Suprapubic skin (tissue), 4 donors: ENCODE data around the gene RASSF8. TPM values are rescaled to one million over a fixed set of nuclear protein-coding genes. Genes with fewer than 3 reads are reported as not detected.

ENCODE experiments used
- DNase-seq, 2 donors: peaks; one replicate each; pipeline ENCODE4 v3.0.0-alpha.2; 2019; ENCODE audit warnings: low spot score in 2 of 2
- H3K27ac ChIP-seq: fragments of 200-600 bp; sonication (generic); one replicate; pipeline ENCODE4 v1.5.1; 2019
- H3K27me3 ChIP-seq: fragments of 200-600 bp; sonication (generic); one replicate; pipeline ENCODE4 v1.5.1; 2019
- H3K36me3 ChIP-seq: fragments of 200-600 bp; sonication (generic); one replicate; pipeline ENCODE4 v1.5.1; 2019
- H3K4me1 ChIP-seq: fragments of 200-600 bp; sonication (generic); one replicate; pipeline ENCODE4 v1.5.1; 2019
- H3K4me3 ChIP-seq: fragments of 200-600 bp; sonication (generic); one replicate; pipeline ENCODE4 v1.5.1; 2019; ENCODE audit warnings: mild to moderate bottlenecking
- H3K9me3 ChIP-seq: fragments of 200-600 bp; sonication (generic); one replicate; pipeline ENCODE4 v1.5.1; 2019
- EP300 ChIP-seq: sonication (generic); formaldehyde crosslinking; IDR thresholded peaks from one replicate; pipeline ENCODE4 v1.6.1; 2017; ENCODE audit warnings: antibody characterized with exemption
- POLR2A ChIP-seq, 2 donors: fragments of 450-650 bp; IDR thresholded peaks; one replicate each; pipeline ENCODE4 v1.6.1; 2017; ENCODE audit warnings: antibody characterized with exemption in 2 of 2, mild to moderate bottlenecking in 2 of 2, moderate library complexity in 2 of 2
- POLR2AphosphoS5 ChIP-seq, 3 donors: sonication (generic); formaldehyde crosslinking; IDR thresholded peaks; one replicate each; pipeline ENCODE4 v1.6.1; 2017; ENCODE audit warnings: antibody characterized with exemption in 3 of 3
- WGBS: methylation state at CpG from one replicate; pipeline ENCODE4 v1.1.5; 2018; 5-methylcytosine and 5-hydroxymethylcytosine counted together
- total RNA-seq, 4 donors: library from RNA; depleted of rRNA; stranded (reverse); fragments of >200 nt; gene quantifications; one replicate each; pipeline ENCODE4 v1.1.0, GENCODE V29; 2016
- TF ChIP-seq, protein P1 (sequence below), 2 donors: fragments of 200-600 bp in 1 of 2; fragments of 450-650 bp in 1 of 2; sonication (generic) in 1 of 2; IDR thresholded peaks; one replicate each; pipeline ENCODE4 v1.5.1; 2016 to 2019; ENCODE audit warnings: antibody characterized with exemption in 2 of 2, mild to moderate bottlenecking in 1 of 2, moderate library complexity in 1 of 2

Gene RASSF8
- total RNA-seq, 4 donors from 2014 or later, result 5.4 to 14.2 (median 6.1) TPM

DNA sequence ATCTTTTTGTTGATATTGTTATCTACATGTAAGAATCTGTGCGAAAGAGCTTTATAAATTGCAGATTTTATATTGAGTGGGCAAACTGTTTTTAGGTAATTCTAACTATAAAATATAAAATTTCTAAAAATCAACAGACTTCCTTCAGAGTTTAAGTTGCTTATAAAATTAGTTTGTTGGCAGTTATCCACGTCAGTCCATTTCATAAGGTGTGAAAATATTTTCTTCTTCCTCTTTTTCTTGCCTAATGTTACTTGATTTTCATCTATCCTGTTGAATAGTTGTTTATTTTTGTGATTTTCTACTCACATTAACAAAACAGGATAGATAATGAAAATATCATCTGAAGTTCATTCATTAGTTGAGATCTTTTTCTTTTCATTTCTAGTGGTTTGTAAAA lies 58.0 kb downstream of the RASSF8 start:
- H3K36me3 ChIP-seq, result no peaks in the 10 kb centered on the region
- peaks cover under 1% of the 10 kb centered on the region for H3K4me1 ChIP-seq
- DNase-seq, result no peak
- H3K27me3 ChIP-seq, result no peaks in the 10 kb centered on the region
- no peak overlapping the region for H3K27ac ChIP-seq
- TF ChIP-seq POLR2A (IDR thresholded peaks at IDR 0.05), result no peak
- TF ChIP-seq, protein P1, sequence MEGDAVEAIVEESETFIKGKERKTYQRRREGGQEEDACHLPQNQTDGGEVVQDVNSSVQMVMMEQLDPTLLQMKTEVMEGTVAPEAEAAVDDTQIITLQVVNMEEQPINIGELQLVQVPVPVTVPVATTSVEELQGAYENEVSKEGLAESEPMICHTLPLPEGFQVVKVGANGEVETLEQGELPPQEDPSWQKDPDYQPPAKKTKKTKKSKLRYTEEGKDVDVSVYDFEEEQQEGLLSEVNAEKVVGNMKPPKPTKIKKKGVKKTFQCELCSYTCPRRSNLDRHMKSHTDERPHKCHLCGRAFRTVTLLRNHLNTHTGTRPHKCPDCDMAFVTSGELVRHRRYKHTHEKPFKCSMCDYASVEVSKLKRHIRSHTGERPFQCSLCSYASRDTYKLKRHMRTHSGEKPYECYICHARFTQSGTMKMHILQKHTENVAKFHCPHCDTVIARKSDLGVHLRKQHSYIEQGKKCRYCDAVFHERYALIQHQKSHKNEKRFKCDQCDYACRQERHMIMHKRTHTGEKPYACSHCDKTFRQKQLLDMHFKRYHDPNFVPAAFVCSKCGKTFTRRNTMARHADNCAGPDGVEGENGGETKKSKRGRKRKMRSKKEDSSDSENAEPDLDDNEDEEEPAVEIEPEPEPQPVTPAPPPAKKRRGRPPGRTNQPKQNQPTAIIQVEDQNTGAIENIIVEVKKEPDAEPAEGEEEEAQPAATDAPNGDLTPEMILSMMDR (IDR thresholded peaks at IDR 0.05), result no peak
- no peak for TF ChIP-seq EP300
- TF ChIP-seq POLR2AphosphoS5 (IDR thresholded peaks at IDR 0.05), result no peak
- no peak overlapping the region for H3K4me3 ChIP-seq
- no peaks in the 10 kb centered on the region for H3K9me3 ChIP-seq
- WGBS, result 83% methylated on average over 2 of the region's 2 CpGs

DNA sequence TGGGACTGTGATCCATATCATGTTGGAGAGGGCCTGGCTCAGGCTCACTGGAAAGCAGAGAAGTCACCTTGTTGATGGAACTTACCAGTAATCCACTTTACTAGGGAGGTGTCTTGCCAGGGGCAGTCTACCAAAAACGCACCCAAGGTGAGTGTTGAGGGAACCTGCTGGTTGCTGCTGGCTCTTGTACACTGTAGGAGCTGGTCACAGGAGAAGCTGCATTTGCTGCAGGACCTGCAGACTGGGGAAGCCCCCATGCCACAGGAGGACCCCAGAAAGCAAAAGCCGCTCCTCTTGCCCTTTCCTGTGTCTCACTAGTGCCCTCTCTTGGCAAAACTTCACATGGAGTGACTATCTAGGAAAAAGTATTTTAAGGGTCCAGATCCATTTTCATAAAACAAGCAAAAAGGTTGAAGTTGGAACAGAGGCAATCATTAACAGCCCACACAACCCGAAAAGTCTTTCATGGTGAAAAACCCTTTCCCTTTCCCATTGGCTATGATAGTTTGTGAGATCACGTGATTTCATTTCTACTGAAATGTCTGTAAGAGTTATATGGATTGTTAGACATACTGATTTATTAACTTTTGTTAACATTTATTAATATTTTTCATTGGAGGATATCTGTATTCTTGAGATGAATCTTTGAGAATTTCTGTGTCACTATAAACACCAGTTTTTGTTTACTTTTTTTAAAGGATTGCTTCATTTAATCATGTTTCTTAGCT lies 59.2 kb downstream of the RASSF8 start:
- no peaks in the 10 kb centered on the region for H3K9me3 ChIP-seq
- 77% methylated on average over 3 of the region's 4 CpGs for WGBS
- no peak for DNase-seq
- H3K36me3 ChIP-seq, result no peaks in the 10 kb centered on the region
- H3K27ac ChIP-seq, result no peak overlapping the region
- H3K27me3 ChIP-seq, result no peaks in the 10 kb centered on the region
- no peak overlapping the region for H3K4me3 ChIP-seq
- H3K4me1 ChIP-seq, result no peaks in the 10 kb centered on the region
- TF ChIP-seq POLR2A (IDR thresholded peaks at IDR 0.05), result no peak
- no peak for TF ChIP-seq EP300
- TF ChIP-seq, protein P1 (IDR thresholded peaks at IDR 0.05), result peak in 1 of 2 donors; percentile 4
- TF ChIP-seq POLR2AphosphoS5 (IDR thresholded peaks at IDR 0.05), result no peak

DNA sequence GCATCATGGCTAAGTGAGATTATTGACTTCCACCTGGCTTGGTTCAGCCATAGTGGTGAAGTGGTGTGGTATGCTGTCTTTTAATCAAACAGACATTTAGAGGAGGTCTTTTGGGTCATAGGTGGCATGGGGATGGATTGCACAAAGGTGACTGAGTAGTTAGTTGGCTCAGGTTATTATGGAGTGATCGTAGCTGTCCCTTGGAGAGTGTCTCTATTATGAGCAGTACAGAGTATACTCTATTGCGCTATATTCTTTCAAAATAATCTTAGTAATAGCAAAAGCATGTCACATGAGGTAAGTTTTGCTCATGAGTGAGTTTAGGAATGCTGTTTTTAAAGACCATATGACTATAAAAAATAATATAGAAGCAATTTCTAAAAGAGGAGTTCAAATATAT lies 60.4 kb downstream of the RASSF8 start:
- TF ChIP-seq POLR2A (IDR thresholded peaks at IDR 0.05), result no peak
- no peak for TF ChIP-seq EP300
- TF ChIP-seq, protein P1 (IDR thresholded peaks at IDR 0.05), result no peak
- TF ChIP-seq POLR2AphosphoS5 (IDR thresholded peaks at IDR 0.05), result no peak
- no peaks in the 10 kb centered on the region for H3K36me3 ChIP-seq
- 100% methylated on average over 2 of the region's 2 CpGs for WGBS
- no peak overlapping the region for H3K4me3 ChIP-seq
- H3K27me3 ChIP-seq, result no peaks in the 10 kb centered on the region
- H3K9me3 ChIP-seq, result no peaks in the 10 kb centered on the region
- no peak overlapping the region for H3K27ac ChIP-seq
- no peaks in the 10 kb centered on the region for H3K4me1 ChIP-seq
- DNase-seq, result no peak

DNA sequence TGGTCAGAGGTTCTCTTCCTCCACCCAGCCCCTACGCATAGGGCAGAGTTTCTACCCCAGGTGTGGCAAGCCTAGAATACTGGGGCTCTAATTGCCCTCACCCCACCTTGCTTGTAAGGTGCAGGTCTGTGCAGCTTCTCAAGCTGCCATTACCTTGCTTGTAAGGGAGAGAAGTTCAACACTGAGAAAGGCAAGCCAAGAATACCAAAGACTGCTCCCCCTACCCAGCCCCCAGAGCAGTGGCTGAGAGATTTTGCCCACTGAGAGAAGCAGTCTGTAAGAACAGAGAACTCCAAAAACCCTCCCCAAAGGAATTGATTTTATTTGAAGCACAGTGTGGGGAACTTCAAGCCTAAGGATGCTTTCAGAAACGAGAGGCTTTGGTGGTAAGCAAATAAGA lies 63.1 kb downstream of the RASSF8 start:
- no peak overlapping the region for H3K27ac ChIP-seq
- no peaks in the 10 kb centered on the region for H3K36me3 ChIP-seq
- no peaks in the 10 kb centered on the region for H3K27me3 ChIP-seq
- H3K9me3 ChIP-seq, result no peaks in the 10 kb centered on the region
- 90% methylated on average over 2 of the region's 2 CpGs for WGBS
- H3K4me1 ChIP-seq, result no peaks in the 10 kb centered on the region
- TF ChIP-seq EP300 (no peak), POLR2A (IDR thresholded peaks at IDR 0.05) (no peak), POLR2AphosphoS5 (IDR thresholded peaks at IDR 0.05) (no peak)
- TF ChIP-seq, protein P1 (IDR thresholded peaks at IDR 0.05), result no peak
- no peak for DNase-seq
- no peak overlapping the region for H3K4me3 ChIP-seq

DNA sequence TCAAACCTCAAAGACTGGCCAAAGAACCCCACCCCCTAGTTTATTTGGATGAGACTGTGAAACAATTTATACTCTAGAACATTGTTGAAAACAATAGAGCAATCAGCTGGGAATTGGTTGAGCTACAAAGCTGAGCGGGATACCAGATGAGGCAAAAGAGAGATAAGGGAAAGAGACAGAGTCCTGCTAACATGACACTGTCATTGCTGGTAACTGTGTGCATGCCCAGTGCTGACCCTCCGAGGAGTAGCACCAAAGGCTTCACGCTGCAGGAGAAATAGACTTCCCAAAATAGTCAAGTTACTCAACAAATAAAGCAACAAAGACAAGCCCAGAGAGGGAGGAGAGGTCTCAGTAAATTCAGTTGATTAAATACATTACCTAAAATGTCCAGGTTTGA lies 63.6 kb downstream of the RASSF8 start:
- no peaks in the 10 kb centered on the region for H3K9me3 ChIP-seq
- TF ChIP-seq EP300, result no peak
- TF ChIP-seq POLR2AphosphoS5 (IDR thresholded peaks at IDR 0.05), result no peak
- TF ChIP-seq, protein P1 (IDR thresholded peaks at IDR 0.05), result no peak
- TF ChIP-seq POLR2A (IDR thresholded peaks at IDR 0.05), result no peak
- DNase-seq, result no peak
- H3K27me3 ChIP-seq, result no peaks in the 10 kb centered on the region
- no peaks in the 10 kb centered on the region for H3K36me3 ChIP-seq
- 93% methylated on average over 3 of the region's 3 CpGs for WGBS
- H3K27ac ChIP-seq, result no peak overlapping the region
- no peak overlapping the region for H3K4me3 ChIP-seq
- no peaks in the 10 kb centered on the region for H3K4me1 ChIP-seq
